ENCODE data around the gene PDCD4. TPM values are rescaled to one million over a fixed set of nuclear protein-coding genes. Genes with fewer than 3 reads are reported as not detected.

Gene PDCD4
- total and polyA plus RNA-seq, 9 of the 15 experiments (the other 6 are each of a cell fraction or from before 2014, with no cell fraction given), result 12.9 to 44.1 (median 33.7) TPM

- TF ChIP-seq PKNOX1 (IDR thresholded peaks at IDR 0.05) (0 out of 2 replicates have a peak, but pooled peaks have one; percentile 5), ATF3 (IDR thresholded peaks at IDR 0.05) (peak; percentile 44; the same call in 1 of the 2 replicates), ATF3 (CRISPR knock-in tag; conservative IDR thresholded peaks at IDR 0.05) (no peak), RREB1 (CRISPR knock-in tag; IDR thresholded peaks at IDR 0.05) (no peak)
Observed at GRCh38 chr10:110916554-110917346, 45.0 kb downstream of the PDCD4 start (continued).
